ENCODE results near the gene MED25.

DNA sequence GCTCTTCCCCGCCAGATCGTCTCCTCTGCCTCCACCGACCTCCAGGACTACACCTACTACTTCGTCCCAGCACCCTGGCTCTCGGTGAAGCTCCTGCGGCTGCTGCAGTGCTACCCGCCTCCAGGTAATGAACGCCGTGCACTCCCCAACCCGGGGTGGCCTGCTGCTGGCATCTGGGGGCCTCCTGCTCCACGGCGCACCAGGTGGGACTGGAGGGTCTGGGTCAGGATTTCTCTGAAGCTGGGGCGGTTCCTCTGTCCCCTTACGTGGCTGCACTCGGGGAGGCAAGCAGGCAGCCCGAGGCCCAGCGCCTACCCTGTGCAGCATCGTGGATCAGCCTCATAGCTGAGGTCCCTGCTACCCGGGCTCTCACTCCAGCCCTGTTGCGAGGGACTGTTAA lies 22.5 kb upstream of the MED25 start:
- TF ChIP-seq CTCF (IDR thresholded peaks at IDR 0.05) (no peak), POLR2A (IDR thresholded peaks at IDR 0.05) (no peak)

Data from Peyer's patch (tissue), 4 donors.